Thyroid gland (tissue), 4 donors: ENCODE data around the gene VSIG2. TPM values are rescaled to one million over a fixed set of nuclear protein-coding genes. Genes with fewer than 3 reads are reported as not detected.
A peak's percentile ranks its signal among the peaks of the same experiment; 100 is the strongest.

Source experiments
- DNase-seq, 2 donors: peaks; one replicate each; pipeline ENCODE4 v3.0.0-alpha.2; 2019
- H3K27ac ChIP-seq, 3 donors: fragments of 200-600 bp; sonication (generic); 1 replicate in 2 of 3; 2 replicates in 1 of 3; pipeline ENCODE4 v1.5.1; 2016 to 2019; ENCODE audit warnings: mild to moderate bottlenecking in 1 of 3, moderate library complexity in 1 of 3
- H3K27me3 ChIP-seq: fragments of 200-600 bp; sonication (generic); one replicate; pipeline ENCODE4 v1.5.1; 2019
- H3K36me3 ChIP-seq, 2 donors: fragments of 200-600 bp; sonication (generic); one replicate each; pipeline ENCODE4 v1.5.1; 2016 to 2019
- H3K4me1 ChIP-seq, 2 donors: fragments of 200-600 bp; sonication (generic); one replicate each; pipeline ENCODE4 v1.5.1; 2017 to 2019
- H3K4me3 ChIP-seq, 3 donors: fragments of 200-600 bp; sonication (generic); replicated peaks in 1 of 3; 1 replicate in 2 of 3; 2 replicates in 1 of 3; pipeline ENCODE4 v1.5.1; 2016; ENCODE audit warnings: mild to moderate bottlenecking in 1 of 3
- H3K9me3 ChIP-seq: fragments of 200-600 bp; sonication (generic); one replicate; pipeline ENCODE4 v1.5.1; 2017
- POLR2A ChIP-seq, 2 donors: fragments of 450-650 bp; IDR thresholded peaks; one replicate each; pipeline ENCODE4 v1.6.1; 2017; ENCODE audit warnings: antibody characterized with exemption in 2 of 2, mild to moderate bottlenecking in 2 of 2, moderate library complexity in 1 of 2
- WGBS, 2 donors: methylation state at CpG; one replicate each; pipeline ENCODE4 v1.1.5; 2017; 5-methylcytosine and 5-hydroxymethylcytosine counted together
- intact Hi-C: fragments of 100-400 bp; cut with DNase I; formaldehyde crosslinking; loops from one replicate; pipeline ENCODE4 v1.15.1; 2023
- total RNA-seq, 4 donors: library from RNA; depleted of rRNA; stranded (reverse); fragments of >200 nt; gene quantifications; one replicate each; pipeline ENCODE4 v1.2.3, GENCODE V29; 2016
- TF ChIP-seq, protein P1 (sequence below), 6 experiments: fragments of 200-600 bp in 3 of 6; fragments of 450-650 bp in 3 of 6; sonication (generic) in 3 of 6; IDR thresholded peaks; one replicate each; pipeline ENCODE4 v1.5.1; 2016 to 2019; ENCODE audit warnings: antibody characterized with exemption in 6 of 6, mild to moderate bottlenecking in 2 of 6, inconsistent platforms in 1 of 6, moderate library complexity in 1 of 6

Gene VSIG2
- total RNA-seq, 4 donors from 2014 or later: 23.7 to 54.5 (median 28.8) TPM

DNA sequence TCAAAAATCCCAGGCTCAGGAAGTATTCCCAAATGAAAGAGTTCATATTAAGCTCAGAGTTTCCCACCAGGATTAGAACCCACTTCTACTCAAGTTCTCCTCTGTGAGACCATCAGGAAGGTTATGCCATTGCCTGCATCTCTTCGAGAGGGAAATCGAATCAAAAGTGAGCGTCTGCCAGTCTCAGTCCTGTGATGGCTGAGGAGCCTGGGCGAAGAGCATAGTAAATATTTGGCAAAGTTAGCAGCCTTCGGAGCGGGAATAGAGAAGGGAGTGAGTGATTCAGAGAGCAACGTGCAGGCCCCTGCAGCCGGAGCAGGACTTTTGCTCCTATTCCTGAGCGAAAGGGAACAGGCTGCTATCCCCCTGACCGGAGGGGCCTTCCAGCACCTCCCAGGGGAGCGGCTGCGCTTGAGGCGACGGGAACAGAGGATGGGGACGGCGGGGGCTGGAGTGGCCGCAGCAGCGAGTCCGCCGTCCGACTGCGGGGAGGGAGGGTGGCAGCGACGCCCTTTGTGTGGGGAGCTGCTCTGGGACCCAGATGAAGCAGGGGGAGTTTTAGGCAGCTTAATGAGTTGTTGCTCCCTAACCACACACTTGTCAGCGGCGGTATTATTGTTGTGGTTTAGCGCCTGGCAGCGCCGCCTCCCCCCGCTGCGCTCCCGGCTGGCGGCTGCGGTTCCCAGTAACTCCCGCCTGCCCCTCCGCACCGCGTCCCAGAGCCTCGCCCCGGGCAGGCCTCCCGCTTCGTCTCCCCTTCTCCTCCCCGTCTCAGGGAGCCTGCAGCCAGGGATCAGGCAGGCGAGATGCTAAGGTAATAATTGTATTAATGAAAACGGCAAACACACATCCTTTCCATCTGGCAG is 34.0 kb downstream of the VSIG2 start:
- WGBS, 2 donors: 1 to 3% methylated on average over 18 to 36 of the region's 45 CpGs
- Histone ChIP-seq H3K4me3 (peak overlapping the region in 1 of 3 donors; percentile 11), H3K27me3 (no peaks in the 10 kb centered on the region), H3K36me3 (no peaks in the 10 kb centered on the region), H3K4me1 (peaks cover 5% of the 10 kb centered on the region in 2 donors), H3K27ac (no peak overlapping the region), H3K9me3 (no peaks in the 10 kb centered on the region)
- TF ChIP-seq, protein P1, sequence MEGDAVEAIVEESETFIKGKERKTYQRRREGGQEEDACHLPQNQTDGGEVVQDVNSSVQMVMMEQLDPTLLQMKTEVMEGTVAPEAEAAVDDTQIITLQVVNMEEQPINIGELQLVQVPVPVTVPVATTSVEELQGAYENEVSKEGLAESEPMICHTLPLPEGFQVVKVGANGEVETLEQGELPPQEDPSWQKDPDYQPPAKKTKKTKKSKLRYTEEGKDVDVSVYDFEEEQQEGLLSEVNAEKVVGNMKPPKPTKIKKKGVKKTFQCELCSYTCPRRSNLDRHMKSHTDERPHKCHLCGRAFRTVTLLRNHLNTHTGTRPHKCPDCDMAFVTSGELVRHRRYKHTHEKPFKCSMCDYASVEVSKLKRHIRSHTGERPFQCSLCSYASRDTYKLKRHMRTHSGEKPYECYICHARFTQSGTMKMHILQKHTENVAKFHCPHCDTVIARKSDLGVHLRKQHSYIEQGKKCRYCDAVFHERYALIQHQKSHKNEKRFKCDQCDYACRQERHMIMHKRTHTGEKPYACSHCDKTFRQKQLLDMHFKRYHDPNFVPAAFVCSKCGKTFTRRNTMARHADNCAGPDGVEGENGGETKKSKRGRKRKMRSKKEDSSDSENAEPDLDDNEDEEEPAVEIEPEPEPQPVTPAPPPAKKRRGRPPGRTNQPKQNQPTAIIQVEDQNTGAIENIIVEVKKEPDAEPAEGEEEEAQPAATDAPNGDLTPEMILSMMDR (IDR thresholded peaks at IDR 0.05): no peak
- no peak for TF ChIP-seq POLR2A (IDR thresholded peaks at IDR 0.05)
- intact Hi-C loops: no loop called here
- DNase-seq: peak; percentile 26 to 29

DNA sequence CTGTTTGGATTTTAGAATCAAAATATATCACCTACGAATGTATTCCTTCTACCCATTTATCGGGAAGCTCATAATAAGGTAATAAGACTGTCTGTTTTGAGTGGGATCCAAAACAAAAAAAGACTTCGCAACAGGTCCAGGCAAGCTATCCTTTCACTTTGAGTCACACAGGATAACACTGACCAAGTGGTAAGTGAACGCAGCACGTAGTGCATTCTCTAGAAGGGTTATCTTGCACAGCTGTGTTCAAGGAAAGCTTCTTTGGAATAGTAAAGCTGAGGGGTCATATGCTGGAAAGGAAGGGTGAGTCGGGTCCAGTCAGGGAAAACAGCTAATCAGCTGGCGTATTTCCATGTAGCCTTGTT is 34.7 kb downstream of the VSIG2 start:
- no peak for DNase-seq
- 68 to 73% methylated on average over 7 of the region's 7 CpGs for WGBS, 2 donors
- no peak for TF ChIP-seq POLR2A (IDR thresholded peaks at IDR 0.05)
- TF ChIP-seq, protein P1 (IDR thresholded peaks at IDR 0.05): no peak
- H3K4me1 ChIP-seq: peaks cover 5% of the 10 kb centered on the region in 2 donors
- H3K27ac ChIP-seq: no peak overlapping the region
- peak overlapping the region in 1 of 3 donors; percentile 11 for H3K4me3 ChIP-seq
- H3K27me3 ChIP-seq: no peaks in the 10 kb centered on the region
- intact Hi-C loops: no loop called here
- H3K9me3 ChIP-seq: no peaks in the 10 kb centered on the region
- H3K36me3 ChIP-seq: no peaks in the 10 kb centered on the region

DNA sequence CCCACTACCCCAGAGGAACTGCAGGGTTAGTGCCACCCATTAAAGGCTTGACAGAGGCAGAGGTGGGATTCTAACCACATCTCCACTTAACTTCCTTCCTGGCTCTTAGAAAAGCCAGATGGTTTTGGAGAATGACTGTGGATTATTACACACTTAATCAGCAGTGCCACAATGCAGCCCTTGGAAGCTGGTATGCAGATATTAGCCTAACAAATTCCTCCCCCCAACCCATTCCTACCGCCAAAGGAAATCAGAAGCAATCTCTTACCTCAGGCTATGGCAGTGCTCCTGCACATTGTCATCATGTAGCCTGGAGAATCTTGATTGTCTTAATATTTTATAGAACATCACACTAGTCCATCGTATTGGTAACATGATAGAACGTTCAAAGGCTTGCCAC is 35.5 kb downstream of the VSIG2 start:
- WGBS, 2 donors: 80 to 87% methylated on average over 3 of the region's 3 CpGs
- intact Hi-C loops: no loop called here
- H3K4me1 ChIP-seq: peaks cover 5% of the 10 kb centered on the region in 2 donors
- no peaks in the 10 kb centered on the region for H3K9me3 ChIP-seq
- H3K36me3 ChIP-seq: no peaks in the 10 kb centered on the region
- H3K27ac ChIP-seq: no peak overlapping the region
- H3K27me3 ChIP-seq: no peaks in the 10 kb centered on the region
- no peak for TF ChIP-seq POLR2A (IDR thresholded peaks at IDR 0.05)
- TF ChIP-seq, protein P1 (IDR thresholded peaks at IDR 0.05): no peak
- no peak overlapping the region for H3K4me3 ChIP-seq
- no peak for DNase-seq

DNA sequence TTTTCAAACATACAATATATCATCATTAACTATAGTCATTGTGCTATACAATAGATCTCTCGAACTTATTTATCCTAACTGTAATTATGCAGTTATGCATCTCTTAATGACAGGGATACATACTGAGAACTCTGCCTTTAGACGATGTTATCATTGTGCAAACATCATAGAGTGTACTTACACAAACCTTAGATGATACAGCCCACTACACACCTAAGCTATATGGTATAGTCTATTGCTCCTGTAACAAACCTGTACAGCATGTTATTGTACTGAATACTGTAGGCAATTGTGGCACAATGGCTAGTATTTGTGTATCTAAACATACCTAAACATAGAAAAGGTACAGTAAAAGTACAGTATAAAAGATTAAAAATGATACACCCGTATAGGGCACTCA is 39.7 kb downstream of the VSIG2 start:
- no peak for DNase-seq
- Histone ChIP-seq H3K27me3 (no peaks in the 10 kb centered on the region), H3K4me1 (no peaks in the 10 kb centered on the region), H3K4me3 (no peak overlapping the region), H3K36me3 (no peaks in the 10 kb centered on the region), H3K27ac (no peak overlapping the region), H3K9me3 (no peaks in the 10 kb centered on the region)
- 83 to 90% methylated on average over 3 of the region's 3 CpGs for WGBS, 2 donors
- no peak for TF ChIP-seq POLR2A (IDR thresholded peaks at IDR 0.05)
- intact Hi-C loops: no loop called here

DNA sequence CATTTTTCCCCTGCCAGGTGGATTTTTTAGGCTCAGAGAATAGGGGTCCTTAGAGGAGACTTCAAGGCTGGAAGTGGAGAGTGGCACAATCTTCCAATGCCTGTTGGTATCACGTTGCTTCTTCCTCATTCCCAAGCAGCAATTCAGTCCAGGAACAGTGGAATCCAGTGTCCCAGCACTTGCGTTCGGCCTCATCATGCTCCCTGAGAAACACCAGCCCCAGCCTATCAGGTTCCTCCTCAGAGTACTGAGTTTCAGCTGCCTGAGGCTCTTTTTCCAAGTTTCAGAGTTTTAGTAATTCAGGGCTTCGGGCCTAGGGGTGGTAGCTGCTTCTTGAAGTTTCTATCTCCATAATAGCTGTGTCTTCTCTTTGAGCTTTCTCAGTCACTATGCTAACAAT is 44.2 kb downstream of the VSIG2 start:
- Histone ChIP-seq H3K4me3 (no peak overlapping the region), H3K4me1 (no peaks in the 10 kb centered on the region), H3K27me3 (no peaks in the 10 kb centered on the region), H3K27ac (no peak overlapping the region), H3K36me3 (no peaks in the 10 kb centered on the region), H3K9me3 (no peaks in the 10 kb centered on the region)
- intact Hi-C loops: no loop called here
- WGBS, 2 donors: 87 to 88% methylated on average over 4 of the region's 4 CpGs
- no peak for DNase-seq
- TF ChIP-seq, protein P1 (IDR thresholded peaks at IDR 0.05): no peak
- no peak for TF ChIP-seq POLR2A (IDR thresholded peaks at IDR 0.05)
